Transverse colon (tissue), 4 donors: Measurements from ENCODE around the gene FMO4. TPM values are rescaled to one million over a fixed set of nuclear protein-coding genes. Genes with fewer than 3 reads are reported as not detected.

Experiments
- DNase-seq: peaks from one replicate; pipeline ENCODE4 v3.0.0-alpha.2; 2019
- H3K27ac ChIP-seq, 4 donors: fragments of 200-600 bp; sonication (generic); 2 replicates each; pipeline ENCODE4 v1.5.1; 2016 to 2018; ENCODE audit warnings: inconsistent platforms in 4 of 4
- H3K27me3 ChIP-seq: fragments of 200-600 bp; sonication (generic); 2 replicates; pipeline ENCODE4 v1.5.1; 2017; ENCODE audit warnings: inconsistent platforms
- H3K36me3 ChIP-seq, 4 donors: fragments of 200-600 bp; sonication (generic); 2 replicates each; pipeline ENCODE4 v1.5.1; 2017 to 2019; ENCODE audit warnings: inconsistent platforms in 4 of 4
- H3K4me1 ChIP-seq, 4 donors: fragments of 200-600 bp; sonication (generic); 2 replicates each; pipeline ENCODE4 v1.5.1; 2017 to 2020; ENCODE audit warnings: inconsistent platforms in 4 of 4
- H3K4me3 ChIP-seq, 4 donors: fragments of 200-600 bp; sonication (generic); 1 replicate in 1 of 4; 2 replicates in 3 of 4; pipeline versions ENCODE4 v1.5.1 to v1.6.1; 2017 to 2019; ENCODE audit warnings: inconsistent platforms in 4 of 4
- H3K9me3 ChIP-seq, 2 donors: fragments of 200-600 bp; sonication (generic); 2 replicates each; pipeline ENCODE4 v1.5.1; 2017 to 2019; ENCODE audit warnings: inconsistent platforms in 2 of 2
- EP300 ChIP-seq: sonication (generic); formaldehyde crosslinking; IDR thresholded peaks from one replicate; pipeline ENCODE4 v1.6.1; 2017; ENCODE audit warnings: antibody characterized with exemption, low read depth
- POLR2A ChIP-seq: fragments of 450-650 bp; IDR thresholded peaks from one replicate; pipeline ENCODE4 v1.6.1; 2016; ENCODE audit warnings: antibody characterized with exemption, mild to moderate bottlenecking, moderate library complexity
- POLR2AphosphoS5 ChIP-seq, 3 donors: sonication (generic); formaldehyde crosslinking; IDR thresholded peaks; one replicate each; pipeline ENCODE4 v1.6.1; 2016; ENCODE audit warnings: antibody characterized with exemption in 3 of 3
- WGBS, 2 donors: methylation state at CpG; one replicate each; pipeline ENCODE4 v1.1.5; 2018; ENCODE audit warnings: low coverage in 1 of 2; 5-methylcytosine and 5-hydroxymethylcytosine counted together
- in situ Hi-C, 4 donors: fragments of 200-750 bp; cut with MboI; loops; one replicate each; pipeline versions ENCODE4 v1.15.0 to v1.15.1; 2017; ENCODE audit warnings: low sequenced_read_pairs in 3 of 4, low pct_ligation_motif_present in 1 of 4, low pct_unique_long_range_greater_than_20kb in 1 of 4
- intact Hi-C: fragments of 100-400 bp; cut with DNase I; formaldehyde crosslinking; loops from one replicate; pipeline ENCODE4 v1.15.1; 2023; ENCODE audit warnings: low total_unique reads
- total RNA-seq, 4 donors: library from RNA; depleted of rRNA; stranded (reverse); fragments of >200 nt; gene quantifications; one replicate each; pipeline ENCODE4 v1.1.0, GENCODE V29; 2016
- TF ChIP-seq, protein P1 (sequence below), 5 experiments: fragments of 200-600 bp in 3 of 5; fragments of 450-650 bp in 2 of 5; sonication (generic) in 3 of 5; IDR thresholded peaks; 1 replicate in 2 of 5; 2 replicates in 3 of 5; pipeline ENCODE4 v1.5.1; 2016 to 2017; ENCODE audit warnings: antibody characterized with exemption in 5 of 5, inconsistent platforms in 3 of 5, mild to moderate bottlenecking in 2 of 5, moderate library complexity in 1 of 5

The FMO4 gene
- total RNA-seq, 4 donors from 2014 or later: 1.00 to 178 (median 17.6) TPM

DNA sequence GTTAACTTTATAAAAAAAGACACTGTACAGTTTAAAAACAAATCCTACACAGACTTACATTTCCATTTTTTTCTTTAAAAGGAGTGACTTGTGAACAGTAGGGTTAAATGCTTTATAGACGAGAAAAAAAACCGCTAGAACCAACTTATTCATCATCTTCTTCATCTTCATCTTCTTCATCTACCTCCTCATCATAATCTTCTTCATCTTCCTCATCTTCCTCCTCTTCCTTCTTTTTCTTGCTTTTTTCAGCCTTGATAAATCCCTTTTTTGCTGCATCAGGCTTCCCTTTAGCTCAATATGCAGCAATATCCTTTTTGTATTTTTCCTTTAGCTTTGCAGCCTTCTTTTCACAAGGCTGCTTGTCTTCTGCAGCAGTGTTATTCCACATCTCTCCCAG lies 43.2 kb upstream of the FMO4 start:
- H3K27me3 ChIP-seq: no peaks in the 10 kb centered on the region
- H3K4me1 ChIP-seq: no peaks in the 10 kb centered on the region
- intact Hi-C loops: no loop called here
- in situ Hi-C loops: no loop called here
- no peaks in the 10 kb centered on the region for H3K9me3 ChIP-seq
- 83 to 85% methylated on average over 2 of the region's 2 CpGs for WGBS, 2 donors
- no peaks in the 10 kb centered on the region for H3K36me3 ChIP-seq
- H3K27ac ChIP-seq: no peak overlapping the region
- no peak for TF ChIP-seq EP300
- no peak for TF ChIP-seq POLR2A
- TF ChIP-seq, protein P1, sequence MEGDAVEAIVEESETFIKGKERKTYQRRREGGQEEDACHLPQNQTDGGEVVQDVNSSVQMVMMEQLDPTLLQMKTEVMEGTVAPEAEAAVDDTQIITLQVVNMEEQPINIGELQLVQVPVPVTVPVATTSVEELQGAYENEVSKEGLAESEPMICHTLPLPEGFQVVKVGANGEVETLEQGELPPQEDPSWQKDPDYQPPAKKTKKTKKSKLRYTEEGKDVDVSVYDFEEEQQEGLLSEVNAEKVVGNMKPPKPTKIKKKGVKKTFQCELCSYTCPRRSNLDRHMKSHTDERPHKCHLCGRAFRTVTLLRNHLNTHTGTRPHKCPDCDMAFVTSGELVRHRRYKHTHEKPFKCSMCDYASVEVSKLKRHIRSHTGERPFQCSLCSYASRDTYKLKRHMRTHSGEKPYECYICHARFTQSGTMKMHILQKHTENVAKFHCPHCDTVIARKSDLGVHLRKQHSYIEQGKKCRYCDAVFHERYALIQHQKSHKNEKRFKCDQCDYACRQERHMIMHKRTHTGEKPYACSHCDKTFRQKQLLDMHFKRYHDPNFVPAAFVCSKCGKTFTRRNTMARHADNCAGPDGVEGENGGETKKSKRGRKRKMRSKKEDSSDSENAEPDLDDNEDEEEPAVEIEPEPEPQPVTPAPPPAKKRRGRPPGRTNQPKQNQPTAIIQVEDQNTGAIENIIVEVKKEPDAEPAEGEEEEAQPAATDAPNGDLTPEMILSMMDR (IDR thresholded peaks at IDR 0.05): no peak
- TF ChIP-seq POLR2AphosphoS5 (IDR thresholded peaks at IDR 0.05): no peak
- no peak overlapping the region for H3K4me3 ChIP-seq
- DNase-seq: no peak

DNA sequence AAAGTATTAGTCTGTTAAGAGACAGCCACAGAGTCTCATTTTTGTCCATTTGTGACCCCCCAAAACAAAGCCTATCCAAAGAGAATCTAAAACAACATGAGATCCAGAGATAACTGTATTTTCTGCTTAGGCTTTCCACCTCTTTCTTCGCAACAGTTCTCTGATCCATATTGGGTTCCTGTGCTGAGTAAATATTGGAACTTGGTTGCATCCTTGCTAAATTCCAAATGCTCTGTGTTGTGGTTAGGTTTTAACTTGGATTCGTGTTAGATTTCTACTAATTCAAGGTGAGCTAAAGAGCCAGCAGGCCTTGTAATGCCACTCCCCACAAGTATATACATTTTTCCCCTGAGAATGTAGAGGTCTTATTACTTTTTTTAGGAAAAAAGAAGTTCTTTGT lies 36.4 kb upstream of the FMO4 start:
- Histone ChIP-seq H3K27ac (no peak overlapping the region), H3K9me3 (no peaks in the 10 kb centered on the region), H3K36me3 (no peaks in the 10 kb centered on the region), H3K4me1 (no peaks in the 10 kb centered on the region), H3K4me3 (no peak overlapping the region), H3K27me3 (no peaks in the 10 kb centered on the region)
- TF ChIP-seq POLR2AphosphoS5 (IDR thresholded peaks at IDR 0.05) (no peak), EP300 (no peak)
- TF ChIP-seq, protein P1 (IDR thresholded peaks at IDR 0.05): no peak
- 58 to 73% methylated on average over 2 of the region's 2 CpGs for WGBS, 2 donors
- intact Hi-C loops (no loop called here), in situ Hi-C loops (no loop called here)
- DNase-seq: no peak

DNA sequence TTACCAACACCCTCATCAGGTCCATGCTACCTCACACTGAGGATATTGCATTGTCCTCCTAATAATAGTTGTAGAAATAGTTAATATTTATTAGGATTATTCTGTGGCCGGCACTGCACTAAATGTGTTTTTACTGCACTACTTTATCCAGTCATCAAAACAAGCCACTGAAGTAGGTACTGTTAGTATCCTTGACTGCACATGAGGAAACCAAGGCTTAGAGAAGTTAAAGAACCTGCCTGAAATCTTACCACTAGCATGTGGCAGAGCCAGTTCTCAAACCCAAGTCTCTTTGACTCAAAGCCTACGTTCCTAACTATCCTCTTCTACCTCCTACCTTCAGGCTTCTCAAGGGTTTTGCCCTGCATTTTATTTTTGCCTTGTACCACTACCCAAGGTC lies 34.7 kb upstream of the FMO4 start:
- 67 to 73% methylated on average over 1 to 2 of the region's 2 CpGs for WGBS, 2 donors

DNA sequence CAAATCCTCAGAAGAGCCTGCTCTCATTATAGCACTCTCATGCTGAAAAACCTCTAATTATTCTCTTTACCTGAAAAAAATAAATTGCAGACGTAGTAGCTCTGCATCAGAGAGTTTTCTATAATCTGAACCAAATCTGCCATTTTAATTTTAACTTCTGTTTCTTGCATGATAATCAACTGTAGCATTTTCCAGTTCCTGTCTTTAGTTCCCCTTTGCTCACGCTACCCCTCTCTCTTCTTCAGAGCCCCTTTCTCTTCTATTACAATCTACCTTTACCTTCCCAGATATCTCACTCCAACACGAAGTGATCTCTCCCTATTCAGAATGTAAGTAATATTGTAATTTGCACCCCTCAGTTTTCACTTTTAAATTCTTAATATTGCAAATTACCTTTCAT lies 34.3 kb upstream of the FMO4 start:
- intact Hi-C loops: no loop called here
- no peaks in the 10 kb centered on the region for H3K36me3 ChIP-seq
- in situ Hi-C loops: no loop called here
- WGBS, 2 donors: 74 to 76% methylated on average over 3 of the region's 3 CpGs
- no peak for DNase-seq
- H3K4me3 ChIP-seq: no peak overlapping the region
- H3K4me1 ChIP-seq: no peaks in the 10 kb centered on the region
- no peaks in the 10 kb centered on the region for H3K9me3 ChIP-seq
- no peaks in the 10 kb centered on the region for H3K27me3 ChIP-seq
- TF ChIP-seq EP300 (no peak), POLR2AphosphoS5 (IDR thresholded peaks at IDR 0.05) (no peak), POLR2A (no peak)
- TF ChIP-seq, protein P1 (IDR thresholded peaks at IDR 0.05): no peak
- no peak overlapping the region for H3K27ac ChIP-seq

More for the DNA sequence above, 34.7 kb upstream of the FMO4 start:
- no peaks in the 10 kb centered on the region for H3K36me3 ChIP-seq
- no peaks in the 10 kb centered on the region for H3K27me3 ChIP-seq
- H3K27ac ChIP-seq: no peak overlapping the region
- intact Hi-C loops (no loop called here), in situ Hi-C loops (no loop called here)
- no peaks in the 10 kb centered on the region for H3K9me3 ChIP-seq
- TF ChIP-seq POLR2A (no peak), POLR2AphosphoS5 (IDR thresholded peaks at IDR 0.05) (no peak), EP300 (no peak)
- TF ChIP-seq, protein P1 (IDR thresholded peaks at IDR 0.05): no peak
- H3K4me1 ChIP-seq: no peaks in the 10 kb centered on the region
- no peak for DNase-seq
- no peak overlapping the region for H3K4me3 ChIP-seq
